Large intestine (tissue), 3 donors: ENCODE measurements around the gene PXYLP1. TPM values are rescaled to one million over a fixed set of nuclear protein-coding genes. Genes with fewer than 3 reads are reported as not detected.

Experiments
- DNase-seq, 2 donors: peaks; one replicate each; pipeline versions ENCODE4 v3.0.0 to v3.0.0-alpha.2; 2013
- H3K27ac ChIP-seq: one replicate; pipeline ENCODE4 v1.5.1; 2013; ENCODE audit warnings: low read length
- H3K27me3 ChIP-seq: 2 replicates; pipeline ENCODE4 v1.6.1; 2013; ENCODE audit warnings: low read length; ENCODE audit not compliant: control insufficient read depth, insufficient read depth
- H3K36me3 ChIP-seq: 2 replicates; pipeline ENCODE4 v1.6.1; 2013; ENCODE audit warnings: low read length; ENCODE audit not compliant: control insufficient read depth, insufficient read depth
- H3K4me1 ChIP-seq: one replicate; pipeline ENCODE4 v1.6.1; 2013; ENCODE audit warnings: low read length; ENCODE audit not compliant: control insufficient read depth, insufficient read depth
- H3K4me3 ChIP-seq: one replicate; pipeline ENCODE4 v1.5.1; 2013; ENCODE audit warnings: low read length
- H3K9me3 ChIP-seq: one replicate; pipeline ENCODE4 v1.6.1; 2013; ENCODE audit warnings: mild to moderate bottlenecking, low read depth, low read length, moderate library complexity; ENCODE audit not compliant: control insufficient read depth
- WGBS: methylation state at CpG from one replicate; pipeline ENCODE4 v1.1.5; 2013; ENCODE audit warnings: low lambda C conversion rate; ENCODE audit not compliant: insufficient coverage; 5-methylcytosine and 5-hydroxymethylcytosine counted together
- polyA plus RNA-seq: library from polyadenylated mRNA; unstranded; fragments of 120-200 nt; gene quantifications from one replicate; pipeline ENCODE4 v1.2.1, GENCODE V29; 2013

The PXYLP1 gene
- polyA plus RNA-seq, 1 donor: 20.2 TPM

- 17% methylated on average over 1 of the region's 15 CpGs for WGBS
- no peak for DNase-seq
- no peaks in the 10 kb centered on the region for H3K4me1 ChIP-seq
Observed at GRCh38 chr3:141259821-141260629, 28.4 kb downstream of the PXYLP1 start.

GRCh38 chr3:141260630-141260927 is 29.0 kb downstream of the PXYLP1 start:
- Histone ChIP-seq H3K4me1 (no peaks in the 10 kb centered on the region), H3K27ac (no peak overlapping the region), H3K27me3 (no peaks in the 10 kb centered on the region), H3K4me3 (no peak overlapping the region), H3K9me3 (no peaks in the 10 kb centered on the region), H3K36me3 (peaks cover 15% of the 10 kb centered on the region)
- WGBS: no CpG with 5 or more reads among the region's 2 CpGs
- DNase-seq: no peak

More at GRCh38 chr3:141259821-141260629, 28.4 kb downstream of the PXYLP1 start:
- Histone ChIP-seq H3K36me3 (peaks cover 12% of the 10 kb centered on the region), H3K27me3 (no peaks in the 10 kb centered on the region), H3K27ac (no peak overlapping the region), H3K9me3 (no peaks in the 10 kb centered on the region), H3K4me3 (no peak overlapping the region)

GRCh38 chr3:141261472-141262307 is 30.1 kb downstream of the PXYLP1 start:
- no peaks in the 10 kb centered on the region for H3K9me3 ChIP-seq
- whole genome bisulfite sequencing: 68% methylated on average over 3 of the region's 8 CpGs
- no peak overlapping the region for H3K27ac ChIP-seq
- H3K4me1 ChIP-seq: no peaks in the 10 kb centered on the region
- DNase-seq: no peak
- no peaks in the 10 kb centered on the region for H3K27me3 ChIP-seq
- H3K36me3 ChIP-seq: peaks cover 16% of the 10 kb centered on the region
- no peak overlapping the region for H3K4me3 ChIP-seq

GRCh38 chr3:141262308-141262705 is 30.7 kb downstream of the PXYLP1 start:
- Histone ChIP-seq H3K9me3 (no peaks in the 10 kb centered on the region), H3K4me1 (no peaks in the 10 kb centered on the region), H3K4me3 (no peak overlapping the region), H3K27me3 (no peaks in the 10 kb centered on the region), H3K36me3 (peaks cover 16% of the 10 kb centered on the region), H3K27ac (no peak overlapping the region)
- DNase-seq: no peak
- whole genome bisulfite sequencing: 82% methylated on average over 3 of the region's 4 CpGs

GRCh38 chr3:141266186-141266585 is 34.6 kb downstream of the PXYLP1 start:
- H3K4me1 ChIP-seq: peaks cover 3% of the 10 kb centered on the region
- no peaks in the 10 kb centered on the region for H3K27me3 ChIP-seq
- WGBS: 80% methylated on average over 1 of the region's 9 CpGs
- H3K9me3 ChIP-seq: no peaks in the 10 kb centered on the region
- peaks cover 12% of the 10 kb centered on the region for H3K36me3 ChIP-seq
- H3K27ac ChIP-seq: no peak overlapping the region
- no peak overlapping the region for H3K4me3 ChIP-seq
- no peak for DNase-seq

- H3K9me3 ChIP-seq: no peaks in the 10 kb centered on the region
- H3K4me3 ChIP-seq: no peak overlapping the region
- no peaks in the 10 kb centered on the region for H3K27me3 ChIP-seq
- no peak for DNase-seq
- H3K27ac ChIP-seq: no peak overlapping the region
- peaks cover 10% of the 10 kb centered on the region for H3K4me1 ChIP-seq
- WGBS: 84% methylated on average over 3 of the region's 13 CpGs
- peaks cover 7% of the 10 kb centered on the region for H3K36me3 ChIP-seq
Observed at GRCh38 chr3:141266797-141267555, 35.4 kb downstream of the PXYLP1 start.

GRCh38 chr3:141267629-141268028 is 36.0 kb downstream of the PXYLP1 start:
- no peak overlapping the region for H3K27ac ChIP-seq
- H3K36me3 ChIP-seq: peaks cover 7% of the 10 kb centered on the region
- DNase-seq: no peak
- H3K4me3 ChIP-seq: no peak overlapping the region
- no peaks in the 10 kb centered on the region for H3K27me3 ChIP-seq
- peaks cover 10% of the 10 kb centered on the region for H3K4me1 ChIP-seq
- no peaks in the 10 kb centered on the region for H3K9me3 ChIP-seq

GRCh38 chr3:141268306-141268705 is 36.7 kb downstream of the PXYLP1 start:
- H3K9me3 ChIP-seq: no peaks in the 10 kb centered on the region
- no peak for DNase-seq
- WGBS: no CpG with 5 or more reads among the region's 7 CpGs
- peaks cover 7% of the 10 kb centered on the region for H3K36me3 ChIP-seq
- peaks cover 10% of the 10 kb centered on the region for H3K4me1 ChIP-seq
- H3K4me3 ChIP-seq: no peak overlapping the region
- H3K27me3 ChIP-seq: no peaks in the 10 kb centered on the region
- no peak overlapping the region for H3K27ac ChIP-seq

GRCh38 chr3:141268791-141269190 is 37.2 kb downstream of the PXYLP1 start:
- H3K4me1 ChIP-seq: peaks cover 10% of the 10 kb centered on the region
- H3K36me3 ChIP-seq: peaks cover 7% of the 10 kb centered on the region
- no CpG with 5 or more reads among the region's 4 CpGs for WGBS
- DNase-seq: no peak
- H3K9me3 ChIP-seq: no peaks in the 10 kb centered on the region
- H3K27me3 ChIP-seq: no peaks in the 10 kb centered on the region
- H3K27ac ChIP-seq: no peak overlapping the region
- H3K4me3 ChIP-seq: no peak overlapping the region

GRCh38 chr3:141269961-141270360 is 38.3 kb downstream of the PXYLP1 start:
- no peaks in the 10 kb centered on the region for H3K27me3 ChIP-seq
- no peak for DNase-seq
- H3K36me3 ChIP-seq: peaks cover 10% of the 10 kb centered on the region
- H3K9me3 ChIP-seq: no peaks in the 10 kb centered on the region
- WGBS: no CpG with 5 or more reads among the region's 3 CpGs
- peaks cover 10% of the 10 kb centered on the region for H3K4me1 ChIP-seq
- H3K27ac ChIP-seq: no peak overlapping the region
- H3K4me3 ChIP-seq: no peak overlapping the region
